ENCODE data around the gene ROR2.
"Not testable (repeated sequence)": the region's sequence is repeated elsewhere in the genome, so short reads cannot be mapped to it uniquely, and the experiment has no call there.

Gene ROR2

DNA sequence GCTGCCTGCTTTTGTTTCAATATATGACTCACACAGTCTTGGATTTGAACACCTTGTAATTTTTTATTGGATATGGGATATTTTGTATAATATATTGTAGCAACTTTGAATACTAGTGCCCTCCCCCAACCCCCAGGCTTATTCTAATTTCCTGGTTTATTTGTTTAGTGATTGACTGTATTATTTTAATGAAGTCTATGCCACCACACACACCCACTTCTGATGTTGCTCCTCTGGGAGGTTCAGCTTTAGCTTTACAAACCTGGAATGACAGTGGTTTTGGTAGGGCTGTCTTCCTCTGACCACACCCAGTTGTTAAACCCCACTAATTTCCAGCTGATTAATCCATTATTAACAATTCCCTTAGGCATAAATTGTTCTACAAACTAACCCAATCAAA is 320.3 kb downstream of the ROR2 start:
- CTCF ChIA-PET: no interaction called here
- no peaks in the 10 kb centered on the region for H3K36me3 Mint-ChIP-seq
- H3K27me3 Mint-ChIP-seq: peaks cover 10% of the 10 kb centered on the region
- no peaks in the 10 kb centered on the region for H3K4me1 Mint-ChIP-seq
- H3K9me3 Mint-ChIP-seq: no peaks in the 10 kb centered on the region
- no peak overlapping the region for H3K27ac Mint-ChIP-seq
- no peak overlapping the region for H3K4me3 Mint-ChIP-seq
- no peak for DNase-seq

DNA sequence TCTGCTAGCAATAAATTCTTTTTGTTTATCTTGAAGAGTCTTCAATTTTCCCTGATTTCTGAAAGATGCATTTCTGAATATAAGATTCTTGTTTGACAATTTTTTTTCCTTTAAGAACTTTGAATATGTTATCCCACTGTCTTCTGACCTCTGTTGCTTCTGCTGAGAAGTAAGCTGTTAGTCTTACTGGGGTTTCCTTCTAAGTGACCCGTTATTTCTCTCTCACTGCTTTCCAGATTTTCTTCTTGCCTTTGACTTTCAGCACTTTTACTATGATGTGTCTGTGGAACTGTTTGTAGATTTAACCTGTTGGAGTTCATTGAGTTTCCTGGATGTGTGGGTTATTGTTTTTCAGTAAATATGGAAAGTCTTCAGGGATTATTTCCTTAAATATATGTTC is 321.1 kb downstream of the ROR2 start:
- Mint-ChIP-seq H3K4me3 (no peak overlapping the region), H3K9me3 (no peaks in the 10 kb centered on the region), H3K36me3 (no peaks in the 10 kb centered on the region), H3K27ac (no peak overlapping the region), H3K4me1 (no peaks in the 10 kb centered on the region), H3K27me3 (peaks cover 8% of the 10 kb centered on the region)
- DNase-seq: no peak
- CTCF ChIA-PET: no interaction called here

DNA sequence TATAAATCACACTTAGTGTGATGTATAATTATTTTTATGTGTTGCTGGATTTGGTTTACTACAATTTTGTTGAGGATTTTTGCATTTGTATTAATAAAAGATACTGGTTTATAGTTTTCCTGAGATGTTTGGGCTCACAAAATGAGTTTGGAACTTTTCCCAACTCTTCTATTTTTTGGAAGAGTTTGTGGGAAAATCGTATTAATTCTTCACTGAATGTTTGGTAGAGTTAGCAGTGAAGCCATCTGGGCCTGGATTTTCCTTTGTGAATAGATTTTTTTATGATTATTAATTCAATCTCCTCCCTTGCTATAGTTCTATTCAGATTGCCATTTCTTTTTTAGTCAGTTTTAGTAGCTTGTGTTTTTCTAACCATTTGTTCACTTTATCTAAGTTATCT is 324.7 kb downstream of the ROR2 start:
- no peak overlapping the region for H3K27ac Mint-ChIP-seq
- CTCF ChIA-PET: no interaction called here
- DNase-seq: no peak
- no peak overlapping the region for H3K4me3 Mint-ChIP-seq
- H3K36me3 Mint-ChIP-seq: no peaks in the 10 kb centered on the region
- no peaks in the 10 kb centered on the region for H3K4me1 Mint-ChIP-seq
- H3K9me3 Mint-ChIP-seq: no peaks in the 10 kb centered on the region
- H3K27me3 Mint-ChIP-seq: peaks cover 14% of the 10 kb centered on the region

DNA sequence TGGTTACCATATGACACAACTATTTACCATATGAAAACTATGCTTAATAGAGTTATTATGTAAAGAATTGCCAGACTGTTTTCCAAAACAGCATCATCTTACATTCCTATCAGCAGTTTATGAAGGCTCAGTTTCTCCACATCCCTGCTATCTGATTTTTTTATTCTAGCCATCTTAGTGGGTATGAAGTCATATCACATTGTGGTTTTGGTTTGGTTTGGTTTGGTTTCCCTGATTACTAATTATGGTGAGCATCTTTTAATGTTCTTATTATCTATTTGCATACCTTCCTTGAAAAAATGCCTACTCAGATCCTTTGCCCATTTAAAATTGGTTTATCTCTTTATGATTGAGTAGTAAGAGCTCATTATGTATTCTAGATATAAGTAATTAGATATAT is 327.0 kb downstream of the ROR2 start:
- no peak overlapping the region for H3K27ac Mint-ChIP-seq
- H3K36me3 Mint-ChIP-seq: no peaks in the 10 kb centered on the region
- no peaks in the 10 kb centered on the region for H3K9me3 Mint-ChIP-seq
- H3K4me3 Mint-ChIP-seq: no peak overlapping the region
- no peaks in the 10 kb centered on the region for H3K4me1 Mint-ChIP-seq
- no peak for DNase-seq
- H3K27me3 Mint-ChIP-seq: peaks cover 14% of the 10 kb centered on the region
- CTCF ChIA-PET: no interaction called here

DNA sequence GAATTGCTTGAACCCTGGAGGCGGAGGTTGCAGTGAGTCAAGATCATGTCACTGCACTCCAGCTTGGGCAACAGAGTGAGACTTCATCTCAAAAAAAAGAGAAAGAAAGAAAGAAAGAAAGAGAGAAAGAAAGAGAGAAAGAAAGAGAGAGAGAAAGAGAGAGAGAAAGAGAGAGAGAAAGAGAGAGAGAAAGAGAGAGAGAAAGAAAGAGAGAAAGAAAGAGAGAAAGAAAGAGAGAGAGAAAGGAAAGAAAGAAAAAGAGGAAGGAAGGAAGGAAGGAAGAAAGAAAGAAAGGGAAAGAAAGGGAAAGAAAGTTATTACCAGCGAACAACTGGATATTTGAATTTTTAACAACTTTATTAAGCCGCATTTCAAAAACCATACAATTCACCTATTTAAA is 327.9 kb downstream of the ROR2 start:
- DNase-seq, H3K9me3 Mint-ChIP-seq, H3K4me3 Mint-ChIP-seq, CTCF ChIA-PET, H3K4me1 Mint-ChIP-seq, H3K27ac Mint-ChIP-seq, H3K36me3 Mint-ChIP-seq: not testable (repeated sequence)
- peaks cover 15% of the 10 kb centered on the region for H3K27me3 Mint-ChIP-seq

DNA sequence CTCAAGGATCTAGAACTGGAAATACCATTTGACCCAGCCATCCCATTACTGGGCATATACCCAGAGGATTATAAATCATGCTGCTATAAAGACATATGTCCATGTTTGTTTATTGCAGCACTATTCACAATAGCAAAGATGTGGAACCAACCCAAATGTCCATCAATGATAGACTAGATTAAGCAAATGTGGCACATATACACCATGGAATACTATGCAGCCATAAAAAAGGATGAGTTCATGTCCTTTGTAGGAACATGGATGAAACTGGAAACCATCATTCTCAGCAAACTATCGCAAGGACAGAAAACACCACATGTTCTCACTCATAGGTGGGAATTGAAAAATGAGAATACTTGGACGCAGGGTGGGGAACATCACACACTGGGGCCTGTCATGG is 336.0 kb downstream of the ROR2 start:
- DNase-seq, H3K36me3 Mint-ChIP-seq, H3K27ac Mint-ChIP-seq, CTCF ChIA-PET, H3K27me3 Mint-ChIP-seq, H3K4me1 Mint-ChIP-seq, H3K9me3 Mint-ChIP-seq, H3K4me3 Mint-ChIP-seq: not testable (repeated sequence)

DNA sequence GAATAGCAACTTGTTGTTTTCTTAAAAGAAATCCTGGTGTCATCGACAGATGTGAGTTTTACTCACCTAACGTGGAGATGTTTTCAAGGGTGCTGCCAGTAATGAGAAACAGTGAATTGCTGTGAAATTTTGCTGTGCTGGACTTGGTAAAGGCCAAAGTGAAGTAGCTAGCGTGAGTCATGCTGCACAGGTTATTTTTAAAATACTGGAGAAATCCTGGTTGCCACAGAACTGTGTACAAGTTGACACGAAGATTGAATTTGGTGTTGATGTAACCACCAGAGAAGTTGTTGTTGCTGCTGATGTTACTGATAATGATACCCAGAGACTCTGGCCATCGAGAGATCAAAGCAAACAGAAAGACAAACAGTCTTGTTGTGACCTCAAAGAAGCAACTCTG is 338.4 kb downstream of the ROR2 start:
- no peaks in the 10 kb centered on the region for H3K9me3 Mint-ChIP-seq
- H3K36me3 Mint-ChIP-seq: no peaks in the 10 kb centered on the region
- no peak overlapping the region for H3K4me3 Mint-ChIP-seq
- DNase-seq: no peak
- CTCF ChIA-PET: no interaction called here
- no peak overlapping the region for H3K27ac Mint-ChIP-seq
- peaks cover 5% of the 10 kb centered on the region for H3K27me3 Mint-ChIP-seq
- no peaks in the 10 kb centered on the region for H3K4me1 Mint-ChIP-seq

DNA sequence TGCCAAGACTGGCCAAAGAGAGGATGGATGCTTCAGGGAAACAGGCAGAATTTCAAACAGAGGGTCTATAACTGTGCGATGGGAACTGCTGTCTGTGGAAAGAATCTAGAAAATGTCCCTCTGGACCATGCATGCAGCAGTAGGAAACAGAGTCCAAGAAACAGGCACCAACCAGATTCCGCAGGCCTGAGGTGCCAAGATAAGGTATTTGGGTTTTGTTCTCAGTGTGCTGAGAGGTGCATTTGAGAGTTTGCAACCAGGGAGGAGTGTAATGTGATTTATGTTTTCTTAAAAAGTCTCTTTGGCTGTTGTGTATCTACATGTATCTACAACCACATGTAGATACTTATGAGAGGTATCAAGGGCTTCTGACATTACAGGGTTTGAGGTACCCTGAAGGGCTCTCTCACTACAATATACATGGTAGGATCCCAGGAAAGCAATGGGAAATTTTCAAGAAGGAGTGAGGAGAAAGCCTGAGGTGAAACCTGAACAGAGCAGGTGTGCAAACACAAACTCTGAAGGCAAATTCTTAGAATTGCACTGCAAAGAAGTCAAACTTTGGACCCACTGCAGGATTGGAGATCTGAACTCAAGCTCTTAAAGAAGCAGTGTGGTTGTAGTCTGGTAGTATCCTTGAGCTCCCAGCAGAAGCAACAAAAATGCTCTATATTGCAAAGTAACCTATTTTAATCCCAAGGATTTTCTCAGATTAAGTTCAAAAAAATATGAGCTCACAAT is 343.6 kb downstream of the ROR2 start:
- no peaks in the 10 kb centered on the region for H3K4me1 Mint-ChIP-seq
- no peaks in the 10 kb centered on the region for H3K36me3 Mint-ChIP-seq
- H3K27me3 Mint-ChIP-seq: peaks cover 13% of the 10 kb centered on the region
- no peak overlapping the region for H3K4me3 Mint-ChIP-seq
- no peak overlapping the region for H3K27ac Mint-ChIP-seq
- no peaks in the 10 kb centered on the region for H3K9me3 Mint-ChIP-seq
- CTCF ChIA-PET: no interaction called here
- DNase-seq: no peak

DNA sequence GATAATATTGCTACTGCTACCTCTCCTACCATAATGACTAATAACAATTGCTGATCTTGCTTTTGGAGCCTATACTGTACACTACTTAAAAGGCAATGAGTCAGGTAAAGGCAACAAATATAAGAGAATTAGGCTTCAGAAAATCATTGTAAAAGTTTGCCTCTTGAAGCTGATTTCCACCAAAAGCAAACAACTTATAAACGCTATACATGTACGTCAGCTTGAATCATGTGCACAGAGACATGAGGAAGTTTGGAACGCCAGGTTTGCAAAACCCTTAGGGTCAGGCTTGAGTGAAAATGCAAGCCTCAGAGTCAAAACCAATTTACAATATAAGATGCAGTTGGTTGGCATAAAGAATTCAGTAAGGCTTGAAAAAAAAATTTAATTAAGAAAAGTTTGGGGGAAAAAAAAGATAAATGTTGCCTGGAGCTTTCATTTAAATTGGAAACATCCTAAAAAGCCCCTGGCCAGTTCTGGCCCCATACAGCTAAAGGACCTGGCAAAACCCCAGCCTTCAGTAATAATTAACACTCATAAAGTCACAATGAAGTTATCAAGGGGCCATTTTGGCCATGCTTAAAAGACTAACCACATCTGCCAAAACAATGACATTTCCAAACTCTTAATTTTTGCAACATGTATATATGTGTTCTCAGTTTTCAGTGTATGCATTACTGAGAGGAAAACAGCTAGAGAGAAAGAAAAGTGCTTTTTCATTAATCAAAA is 345.4 kb downstream of the ROR2 start:
- Mint-ChIP-seq H3K27ac (no peak overlapping the region), H3K9me3 (no peaks in the 10 kb centered on the region), H3K4me1 (no peaks in the 10 kb centered on the region), H3K27me3 (peaks cover 21% of the 10 kb centered on the region), H3K4me3 (no peak overlapping the region), H3K36me3 (no peaks in the 10 kb centered on the region)
- DNase-seq: no peak
- CTCF ChIA-PET: no interaction called here

DNA sequence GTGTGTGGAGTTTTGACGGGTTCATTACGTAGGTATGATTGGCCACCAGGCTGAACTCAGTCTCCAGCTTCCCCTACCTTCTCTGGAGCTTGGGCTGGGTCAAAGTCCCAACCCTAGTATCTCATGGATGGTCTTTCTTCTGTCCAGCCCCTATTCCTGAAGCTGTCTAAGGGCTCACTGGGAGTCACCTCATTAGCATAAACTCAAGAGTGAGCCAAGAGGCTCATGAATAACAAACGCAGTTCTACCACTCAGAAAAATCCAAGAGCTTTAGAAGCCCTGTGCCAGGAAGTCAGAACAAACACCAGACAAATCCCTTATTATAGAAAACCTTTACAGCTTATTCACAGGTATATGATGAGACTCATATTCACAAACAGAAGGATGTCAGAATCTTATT is 346.1 kb downstream of the ROR2 start:
- H3K36me3 Mint-ChIP-seq: no peaks in the 10 kb centered on the region
- no peak overlapping the region for H3K4me3 Mint-ChIP-seq
- no peak for DNase-seq
- H3K9me3 Mint-ChIP-seq: no peaks in the 10 kb centered on the region
- no peak overlapping the region for H3K27ac Mint-ChIP-seq
- peaks cover 21% of the 10 kb centered on the region for H3K27me3 Mint-ChIP-seq
- no peaks in the 10 kb centered on the region for H3K4me1 Mint-ChIP-seq
- CTCF ChIA-PET: no interaction called here

DNA sequence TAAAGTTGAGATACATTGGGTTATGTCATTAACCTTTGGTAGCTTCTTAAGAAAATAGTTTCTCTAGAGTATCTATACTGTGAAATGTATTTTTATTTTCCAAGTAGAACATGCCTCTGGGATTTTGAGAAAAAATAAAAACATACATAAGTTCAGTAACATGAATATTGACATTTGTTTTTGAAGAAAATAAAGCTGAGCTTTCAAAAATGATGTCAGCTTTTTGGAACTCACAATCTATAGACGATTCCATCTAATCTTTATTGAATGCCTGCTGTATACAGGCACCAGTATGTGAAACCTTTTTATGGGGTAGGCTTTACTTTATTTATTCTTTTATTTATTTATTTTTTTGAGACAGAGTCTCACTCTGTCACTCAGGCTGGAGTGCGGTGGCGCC is 350.5 kb downstream of the ROR2 start:
- Mint-ChIP-seq H3K27ac (no peak overlapping the region), H3K27me3 (peaks cover 23% of the 10 kb centered on the region), H3K9me3 (no peaks in the 10 kb centered on the region), H3K4me1 (no peaks in the 10 kb centered on the region), H3K36me3 (no peaks in the 10 kb centered on the region), H3K4me3 (no peak overlapping the region)
- CTCF ChIA-PET: no interaction called here
- no peak for DNase-seq

DNA sequence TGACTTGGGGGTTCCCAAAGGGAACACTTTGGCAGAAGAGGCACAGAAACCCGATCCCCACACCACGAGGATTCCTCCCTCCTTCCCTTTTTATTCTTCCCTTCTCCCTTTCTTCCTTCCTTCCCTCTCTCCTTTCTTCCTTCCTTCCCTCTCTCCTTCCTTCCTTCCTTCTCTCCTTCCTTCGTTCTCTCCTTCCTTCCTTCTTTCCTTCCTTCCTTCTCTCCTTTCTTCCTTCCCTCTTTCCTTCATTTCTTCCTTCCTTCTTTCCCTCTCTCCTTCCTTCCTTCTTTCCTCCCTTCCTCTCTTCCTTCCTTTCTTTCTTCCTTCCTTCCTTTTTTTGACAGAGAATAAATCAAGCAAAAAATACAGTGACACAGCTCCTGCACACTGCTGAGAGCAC is 358.4 kb downstream of the ROR2 start:
- DNase-seq: no peak

DNA sequence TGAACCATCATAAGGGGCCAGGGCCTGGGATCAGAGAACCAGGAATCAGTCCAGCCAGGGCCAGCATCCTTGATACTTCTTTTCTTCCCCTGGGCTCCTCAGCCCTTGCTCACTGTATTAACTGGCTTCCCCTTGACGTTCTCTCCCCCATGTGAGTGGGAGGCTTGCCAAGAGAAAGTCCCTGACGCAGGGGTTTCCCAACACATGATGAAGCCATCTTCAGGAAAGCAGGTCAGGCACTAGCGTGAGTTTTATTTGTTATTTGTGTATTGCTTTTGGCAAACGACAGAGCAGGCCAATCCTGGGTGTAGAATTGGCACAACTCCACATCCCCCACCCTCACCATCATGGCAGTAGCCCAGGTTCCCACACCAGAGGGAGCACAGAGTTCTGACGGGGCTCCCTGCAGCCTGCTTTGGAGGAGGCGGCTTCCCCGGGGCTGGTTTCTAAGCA is 360.9 kb downstream of the ROR2 start:
- H3K4me1 Mint-ChIP-seq: no peaks in the 10 kb centered on the region
- H3K4me3 Mint-ChIP-seq: no peak overlapping the region
- no peak overlapping the region for H3K27ac Mint-ChIP-seq
- DNase-seq: no peak
- H3K36me3 Mint-ChIP-seq: no peaks in the 10 kb centered on the region
- H3K9me3 Mint-ChIP-seq: no peaks in the 10 kb centered on the region
- CTCF ChIA-PET: no interaction called here
- peaks cover 7% of the 10 kb centered on the region for H3K27me3 Mint-ChIP-seq

More for the DNA sequence above, 358.4 kb downstream of the ROR2 start:
- Mint-ChIP-seq H3K27me3 (peaks cover 9% of the 10 kb centered on the region), H3K4me1 (no peaks in the 10 kb centered on the region), H3K4me3 (no peak overlapping the region), H3K36me3 (no peaks in the 10 kb centered on the region), H3K27ac (no peak overlapping the region), H3K9me3 (no peaks in the 10 kb centered on the region)
- CTCF ChIA-PET: no interaction called here

DNA sequence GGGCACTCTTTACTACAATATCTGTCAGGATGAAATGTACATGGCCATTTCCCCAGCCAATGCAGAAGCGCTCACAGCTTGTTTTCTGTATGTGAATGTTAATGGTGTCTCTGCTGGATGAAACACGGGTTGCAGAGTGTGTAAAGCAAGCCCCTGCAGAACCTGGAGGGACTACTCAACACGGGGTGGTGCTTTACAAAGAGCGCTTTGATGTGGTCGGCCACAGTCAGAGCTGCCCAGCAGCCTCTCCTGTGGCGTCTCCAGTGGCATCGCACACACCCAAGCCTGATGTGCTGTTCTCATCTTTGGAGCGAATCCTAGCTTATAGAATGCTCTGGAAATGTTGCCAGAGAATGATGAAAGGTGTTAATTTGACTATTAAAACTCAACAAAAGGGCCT is 363.7 kb downstream of the ROR2 start:
- H3K27ac Mint-ChIP-seq: no peak overlapping the region
- H3K4me1 Mint-ChIP-seq: no peaks in the 10 kb centered on the region
- H3K27me3 Mint-ChIP-seq: peaks cover 7% of the 10 kb centered on the region
- H3K9me3 Mint-ChIP-seq: no peaks in the 10 kb centered on the region
- no peak overlapping the region for H3K4me3 Mint-ChIP-seq
- CTCF ChIA-PET: no interaction called here
- DNase-seq: no peak
- H3K36me3 Mint-ChIP-seq: no peaks in the 10 kb centered on the region

DNA sequence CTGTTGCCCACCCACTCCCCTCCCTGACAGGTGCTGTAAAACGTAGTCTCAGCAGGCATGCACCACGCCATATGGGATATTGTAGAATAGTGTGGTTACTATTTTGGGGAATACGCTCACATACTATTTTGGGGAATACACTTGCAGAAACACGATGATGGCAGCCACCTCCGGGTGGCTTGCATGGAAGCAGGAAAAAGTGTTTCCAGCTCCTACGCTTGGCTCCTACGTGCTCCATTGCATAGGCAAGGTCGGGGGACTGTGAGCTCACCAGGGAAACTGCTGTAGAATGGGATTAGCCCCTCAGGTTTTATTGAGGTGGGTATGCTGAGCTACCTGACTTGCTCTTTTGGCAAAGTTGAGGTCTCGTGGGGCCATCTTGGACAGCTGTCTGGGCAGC is 366.1 kb downstream of the ROR2 start:
- H3K27ac Mint-ChIP-seq: no peak overlapping the region
- H3K9me3 Mint-ChIP-seq: no peaks in the 10 kb centered on the region
- H3K36me3 Mint-ChIP-seq: no peaks in the 10 kb centered on the region
- no peak overlapping the region for H3K4me3 Mint-ChIP-seq
- no peaks in the 10 kb centered on the region for H3K4me1 Mint-ChIP-seq
- peaks cover 22% of the 10 kb centered on the region for H3K27me3 Mint-ChIP-seq
- CTCF ChIA-PET: no interaction called here
- no peak for DNase-seq
